NCI-H2107 treated with DMSO at 0.1 percent for 48 hours (cell line): ENCODE measurements around the gene CMTM4.
"Not testable (repeated sequence)": the region's sequence is repeated elsewhere in the genome, so short reads cannot be mapped to it uniquely, and the experiment has no call there.

ENCODE experiments used
- DNase-seq: peaks from one replicate; lab custom pipeline; 2025; ENCODE audit not compliant: unreplicated experiment; lab: John Stamatoyannopoulos, UW

Gene CMTM4

GRCh38 chr16:66569131-66569530, 127.4 kb downstream of the CMTM4 start:
- DNase-seq, result no peak

- DNase-seq, result no peak
These were observed 128.2 kb downstream of the CMTM4 start for GRCh38 chr16:66568355-66568754.

GRCh38 chr16:66567270-66567669, 129.3 kb downstream of the CMTM4 start:
- DNase-seq, result not testable (repeated sequence)

GRCh38 chr16:66566051-66566901, 130.3 kb downstream of the CMTM4 start, which contains the start of gene CMTM1:
Gene CMTM1 (plus strand): TSS chr16:66566439. CDS start chr16:66566514, 75 bp downstream.
- DNase-seq, result no peak
